ENCODE measurements around the gene FOXN3.

- TF ChIP-seq, protein P1, sequence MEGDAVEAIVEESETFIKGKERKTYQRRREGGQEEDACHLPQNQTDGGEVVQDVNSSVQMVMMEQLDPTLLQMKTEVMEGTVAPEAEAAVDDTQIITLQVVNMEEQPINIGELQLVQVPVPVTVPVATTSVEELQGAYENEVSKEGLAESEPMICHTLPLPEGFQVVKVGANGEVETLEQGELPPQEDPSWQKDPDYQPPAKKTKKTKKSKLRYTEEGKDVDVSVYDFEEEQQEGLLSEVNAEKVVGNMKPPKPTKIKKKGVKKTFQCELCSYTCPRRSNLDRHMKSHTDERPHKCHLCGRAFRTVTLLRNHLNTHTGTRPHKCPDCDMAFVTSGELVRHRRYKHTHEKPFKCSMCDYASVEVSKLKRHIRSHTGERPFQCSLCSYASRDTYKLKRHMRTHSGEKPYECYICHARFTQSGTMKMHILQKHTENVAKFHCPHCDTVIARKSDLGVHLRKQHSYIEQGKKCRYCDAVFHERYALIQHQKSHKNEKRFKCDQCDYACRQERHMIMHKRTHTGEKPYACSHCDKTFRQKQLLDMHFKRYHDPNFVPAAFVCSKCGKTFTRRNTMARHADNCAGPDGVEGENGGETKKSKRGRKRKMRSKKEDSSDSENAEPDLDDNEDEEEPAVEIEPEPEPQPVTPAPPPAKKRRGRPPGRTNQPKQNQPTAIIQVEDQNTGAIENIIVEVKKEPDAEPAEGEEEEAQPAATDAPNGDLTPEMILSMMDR (IDR thresholded peaks at IDR 0.05), result no peak
- TF ChIP-seq POLR2AphosphoS5 (IDR thresholded peaks at IDR 0.05; ENCODE audit: low read depth, low read length), result no peak
Measured at GRCh38 chr14:89128311-89129026, 288.6 kb downstream of the FOXN3 start.
